ENCODE results near the gene CAMK1D.
"Not testable (repeated sequence)": the region's sequence is repeated elsewhere in the genome, so short reads cannot be mapped to it uniquely, and the experiment has no call there.

Gene CAMK1D

DNA sequence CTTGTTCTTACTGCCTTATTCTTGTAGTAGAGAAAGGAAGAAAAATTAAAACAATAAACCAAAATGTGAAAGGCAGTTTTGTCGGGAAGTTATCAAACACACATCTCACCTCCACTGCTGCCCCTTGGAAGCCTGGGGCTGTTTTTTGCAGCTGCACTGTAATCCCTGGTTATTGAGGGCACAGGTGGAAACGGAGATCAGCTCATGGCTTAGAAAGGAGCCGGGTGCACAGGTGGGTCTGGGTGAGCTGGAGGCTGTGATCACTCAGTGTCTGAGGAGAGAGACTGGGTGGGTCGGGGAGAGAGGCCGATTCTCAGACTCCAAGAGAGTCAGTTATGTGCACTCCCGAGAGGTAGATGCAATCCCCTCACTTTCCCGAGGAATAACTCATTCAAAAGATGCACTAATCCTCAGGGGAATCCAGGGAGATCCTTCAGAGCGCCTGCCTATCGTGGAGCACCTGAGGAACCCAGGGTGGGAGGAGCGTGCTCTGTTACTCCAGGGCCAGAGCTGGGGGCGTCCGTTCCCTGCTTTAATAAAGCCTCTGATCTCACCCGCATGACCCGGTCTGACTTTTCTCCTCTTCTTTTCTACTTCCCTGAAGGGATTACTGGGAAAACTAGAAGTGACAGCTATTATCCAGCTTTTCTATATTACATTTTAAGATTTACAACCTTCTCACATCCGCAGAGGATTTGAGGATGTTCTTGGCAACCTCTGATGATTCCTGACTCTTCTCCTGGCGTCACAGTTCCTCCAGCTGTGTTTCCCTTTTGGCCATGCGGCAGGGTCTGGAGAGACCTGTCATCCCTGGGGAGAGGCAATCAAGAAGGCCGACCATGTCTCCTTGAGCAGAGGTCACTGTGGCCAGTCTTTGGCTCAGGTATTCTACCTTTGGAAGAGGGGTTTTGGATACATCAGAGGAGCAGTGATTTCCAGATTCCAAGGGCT is 82.1 kb downstream of the CAMK1D start:
- no peak for DNase-seq

DNA sequence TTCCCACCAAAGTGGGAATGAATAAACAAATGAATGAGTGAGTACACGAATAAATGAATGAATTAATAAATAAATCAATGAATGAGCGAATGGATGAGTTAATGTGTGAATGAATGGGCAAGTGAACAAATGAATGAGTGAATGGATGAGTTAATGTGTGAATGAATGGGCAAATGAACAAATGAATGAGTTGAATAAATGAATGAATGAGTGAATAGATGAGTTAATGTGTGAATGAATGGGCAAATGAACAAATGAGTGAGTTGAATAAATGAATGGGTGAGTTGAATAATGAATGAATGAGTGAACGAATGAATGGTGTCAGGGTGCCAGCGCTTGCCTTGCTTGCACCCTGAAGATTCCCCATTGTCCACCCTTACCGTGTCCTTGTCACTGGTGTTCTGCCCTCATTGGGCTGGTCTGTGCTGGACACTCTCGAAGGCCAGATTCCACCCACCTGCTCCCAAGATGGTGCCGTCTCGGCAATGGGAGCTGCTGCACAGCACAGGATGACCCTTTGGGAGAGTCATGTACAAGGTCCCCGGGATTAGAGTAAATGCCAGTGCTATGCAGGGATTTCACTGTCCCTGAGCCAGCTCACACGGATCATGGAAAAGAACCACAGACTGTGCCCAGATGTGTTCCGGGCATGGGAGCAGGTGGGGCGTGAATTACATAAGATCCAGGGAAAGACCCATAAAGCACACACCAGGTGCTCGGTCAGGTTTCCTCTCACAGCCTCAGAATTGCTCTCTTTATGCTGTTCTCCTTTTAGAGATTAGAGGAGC is 83.2 kb downstream of the CAMK1D start:
- DNase-seq = peak; percentile 93

DNA sequence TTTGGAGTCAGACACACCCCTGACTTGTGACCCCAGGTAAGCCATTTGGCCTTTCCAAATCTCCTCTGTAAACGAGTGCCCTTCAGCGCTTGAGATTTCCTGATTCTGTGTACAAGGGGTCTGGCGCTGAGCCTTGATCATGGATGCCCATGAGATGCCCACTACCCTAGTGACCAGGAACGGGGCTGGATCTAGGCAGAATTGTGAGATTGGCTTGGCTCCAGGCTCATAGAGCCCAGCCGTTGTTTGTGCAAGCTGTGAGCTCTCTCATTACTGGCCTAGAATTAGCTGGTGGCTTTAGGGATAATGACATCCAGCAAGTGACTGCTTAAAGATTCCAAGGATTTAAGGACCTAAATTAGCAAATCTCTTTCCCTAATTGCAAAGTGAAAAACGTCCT is 84.9 kb downstream of the CAMK1D start:
- DNase-seq = peak; percentile 24

- DNase-seq = not testable (repeated sequence)
Observed at GRCh38 chr10:12434677-12435076, 85.3 kb downstream of the CAMK1D start.

- peak; percentile 61 for DNase-seq
Observed at GRCh38 chr10:12435348-12435747, 86.0 kb downstream of the CAMK1D start.

- DNase-seq = no peak
Observed at GRCh38 chr10:12438919-12439692, 89.8 kb downstream of the CAMK1D start.

DNA sequence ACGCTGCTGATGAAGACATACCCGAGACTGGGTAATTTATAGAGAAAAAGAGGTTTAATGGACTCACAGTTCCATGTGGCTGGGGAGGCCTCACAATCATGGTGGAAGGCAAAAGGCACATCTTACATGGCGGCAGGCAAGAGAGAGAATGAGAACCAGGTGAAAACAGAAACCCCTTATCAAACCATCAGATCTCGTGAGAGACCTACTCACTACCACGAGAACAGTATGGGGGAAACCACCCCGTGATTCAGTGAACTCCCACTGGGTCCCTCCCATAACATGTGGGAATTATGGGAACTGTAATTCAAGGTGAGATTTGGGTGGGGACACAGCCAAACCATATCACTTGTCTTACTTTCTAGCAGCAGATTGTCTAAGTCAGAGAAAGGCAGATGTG is 90.4 kb downstream of the CAMK1D start:
- DNase-seq = not testable (repeated sequence)

- DNase-seq = no peak
Observed at GRCh38 chr10:12443026-12443425, 93.7 kb downstream of the CAMK1D start.

DNA sequence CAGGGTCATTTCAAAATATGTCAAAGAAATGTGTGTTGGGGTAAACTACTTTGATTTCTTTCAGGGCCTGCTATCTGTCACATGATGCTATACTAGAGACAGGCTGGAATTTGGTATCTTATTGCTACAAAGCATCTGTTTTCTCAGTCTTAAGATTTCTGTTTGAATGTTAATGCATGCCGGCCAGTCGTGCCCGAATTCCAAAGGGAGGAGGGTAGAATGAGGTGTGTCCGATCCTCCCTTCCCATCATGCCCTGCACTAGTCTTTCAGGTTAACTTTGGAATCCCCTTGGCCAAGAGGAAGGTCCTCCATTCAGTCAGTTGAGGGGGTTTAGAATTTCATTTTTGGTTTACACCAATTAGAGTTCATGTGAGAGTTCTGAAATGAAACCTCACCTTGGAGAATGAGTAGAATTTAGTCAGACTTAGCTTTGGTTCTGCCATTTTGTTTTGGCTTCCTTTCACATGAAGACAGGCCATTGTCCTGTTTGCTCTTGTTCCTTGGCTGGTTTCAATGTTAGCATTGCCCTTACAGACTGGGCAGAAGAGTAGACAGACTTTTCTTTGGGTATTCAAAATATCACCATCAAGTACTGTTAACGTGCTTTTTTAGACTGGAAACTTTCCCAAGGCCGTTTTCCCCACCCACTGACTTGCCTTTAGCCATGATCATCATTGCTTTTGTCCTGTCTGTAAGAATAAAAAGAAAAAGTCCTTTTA is 95.8 kb downstream of the CAMK1D start:
- DNase-seq = no peak

GRCh38 chr10:12445701-12446334 is 96.5 kb downstream of the CAMK1D start:
- DNase-seq = no peak

GRCh38 chr10:12448340-12448728 is 99.0 kb downstream of the CAMK1D start:
- peak; percentile 87 for DNase-seq

- DNase-seq = peak; percentile 94
Observed at GRCh38 chr10:12448729-12449391, 99.5 kb downstream of the CAMK1D start.

- no peak for DNase-seq
Observed at GRCh38 chr10:12455318-12455717, 106.0 kb downstream of the CAMK1D start.

GRCh38 chr10:12455766-12456165 is 106.4 kb downstream of the CAMK1D start:
- peak; percentile 51 for DNase-seq

- no peak for DNase-seq
Observed at GRCh38 chr10:12459340-12459739, 110.0 kb downstream of the CAMK1D start.

- no peak for DNase-seq
Observed at GRCh38 chr10:12459762-12460161, 110.4 kb downstream of the CAMK1D start.

GRCh38 chr10:12463459-12463838 is 114.1 kb downstream of the CAMK1D start:
- no peak for DNase-seq

DNA sequence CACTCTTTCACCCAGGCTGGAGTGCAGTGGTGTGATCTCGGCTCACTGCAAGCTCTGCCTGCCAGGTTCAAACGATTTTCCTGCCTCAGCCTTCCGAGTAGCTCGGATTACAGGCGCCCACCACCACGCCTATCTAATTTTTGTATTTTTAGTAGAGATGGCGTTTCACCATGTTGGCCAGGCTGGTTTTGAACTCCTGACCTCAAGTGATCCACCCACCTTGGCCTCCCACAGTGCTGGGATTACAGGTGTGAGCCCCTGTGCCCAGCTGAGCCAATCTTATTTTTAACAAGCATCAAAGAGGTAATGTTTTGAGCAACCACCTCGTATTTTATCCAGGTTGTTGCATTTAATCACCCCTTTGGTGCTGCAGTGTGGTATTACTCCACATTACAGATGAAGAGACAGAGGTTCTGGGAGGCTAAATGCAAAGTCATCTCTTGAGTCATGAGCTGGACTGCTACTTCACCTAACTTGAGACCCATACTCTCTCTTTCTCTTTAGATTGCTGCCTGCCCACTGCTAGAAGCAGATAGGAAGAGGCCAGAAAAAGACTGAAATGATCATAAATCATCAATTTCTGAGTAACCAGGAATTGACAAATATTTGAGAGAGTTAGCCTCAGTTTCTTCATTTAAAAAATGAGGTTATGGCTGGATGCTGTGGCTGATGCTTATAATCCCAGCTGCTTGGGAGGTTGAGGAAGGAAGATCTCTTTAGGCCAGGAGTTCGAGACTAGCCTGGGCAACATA is 116.2 kb downstream of the CAMK1D start:
- peak; percentile 32 for DNase-seq

GRCh38 chr10:12466704-12467305 is 117.5 kb downstream of the CAMK1D start:
- peak; percentile 97 for DNase-seq

GRCh38 chr10:12469345-12469744 is 120.0 kb downstream of the CAMK1D start:
- DNase-seq = peak; percentile 93
